ENCODE results near the gene ESPL1. TPM values are rescaled to one million over a fixed set of nuclear protein-coding genes. Genes with fewer than 3 reads are reported as not detected.
"Not testable (repeated sequence)": the region's sequence is repeated elsewhere in the genome, so short reads cannot be mapped to it uniquely, and the experiment has no call there.

ESPL1 gene
- total RNA-seq, 1 donor from 2014 or later, result 6.7 TPM

GRCh38 chr12:53299101-53299453 is 31.0 kb downstream of the ESPL1 start:
- no peak for DNase-seq (ENCODE audit: low read depth, low spot score)

- no peak for DNase-seq (ENCODE audit: low read depth, low spot score)
These were observed 31.5 kb downstream of the ESPL1 start, which contains the start of gene MYG1 for GRCh38 chr12:53299454-53300180. TSS of gene MYG1 (plus strand) at chr12:53299695. CDS start at chr12:53299738, 43 bp downstream.

- DNase-seq (ENCODE audit: low read depth, low spot score), result no peak
These were observed 32.1 kb downstream of the ESPL1 start for GRCh38 chr12:53300187-53300586.

DNA sequence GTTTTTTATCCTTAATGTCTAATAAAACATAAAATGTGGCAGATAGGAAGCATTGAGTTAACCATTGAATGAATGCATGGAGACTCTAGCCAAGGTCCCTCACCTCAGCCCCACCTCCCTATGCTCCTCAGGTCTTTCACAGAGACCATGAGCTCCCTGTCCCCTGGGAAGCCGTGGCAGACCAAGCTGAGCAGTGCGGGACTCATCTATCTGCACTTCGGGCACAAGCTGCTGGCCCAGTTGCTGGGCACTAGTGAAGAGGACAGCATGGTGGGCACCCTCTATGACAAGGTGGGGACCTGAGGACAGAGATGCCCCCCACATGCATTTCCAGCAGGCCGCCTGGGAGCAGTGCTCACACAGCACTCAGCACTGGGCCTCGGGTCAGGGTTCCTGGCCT is 34.8 kb downstream of the ESPL1 start:
- no peak for DNase-seq (ENCODE audit: low read depth, low spot score)

DNA sequence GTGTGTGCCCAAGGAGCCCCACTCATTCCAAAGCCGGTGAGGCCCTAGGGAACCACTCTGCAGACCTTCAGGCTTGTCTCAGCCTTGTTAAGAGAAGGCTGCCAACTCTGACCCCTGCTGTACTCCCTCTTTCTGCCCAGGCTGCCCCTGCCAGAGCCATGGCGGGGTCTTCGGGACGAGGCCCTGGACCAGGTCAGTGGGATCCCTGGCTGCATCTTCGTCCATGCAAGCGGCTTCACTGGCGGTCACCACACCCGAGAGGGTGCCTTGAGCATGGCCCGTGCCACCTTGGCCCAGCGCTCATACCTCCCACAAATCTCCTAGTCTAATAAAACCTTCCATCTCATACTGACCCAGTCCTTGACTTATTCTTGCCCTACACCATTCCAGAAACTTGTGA is 38.7 kb downstream of the ESPL1 start:
- no peak for DNase-seq (ENCODE audit: low read depth, low spot score)

GRCh38 chr12:53308276-53308675 is 40.2 kb downstream of the ESPL1 start:
- DNase-seq (ENCODE audit: low read depth, low spot score), result no peak

- DNase-seq (ENCODE audit: low read depth, low spot score), result no peak
These were observed 45.9 kb downstream of the ESPL1 start for GRCh38 chr12:53313996-53314395.

- no peak for DNase-seq (ENCODE audit: low read depth, low spot score)
These were observed 52.5 kb downstream of the ESPL1 start for GRCh38 chr12:53320352-53321195.

DNA sequence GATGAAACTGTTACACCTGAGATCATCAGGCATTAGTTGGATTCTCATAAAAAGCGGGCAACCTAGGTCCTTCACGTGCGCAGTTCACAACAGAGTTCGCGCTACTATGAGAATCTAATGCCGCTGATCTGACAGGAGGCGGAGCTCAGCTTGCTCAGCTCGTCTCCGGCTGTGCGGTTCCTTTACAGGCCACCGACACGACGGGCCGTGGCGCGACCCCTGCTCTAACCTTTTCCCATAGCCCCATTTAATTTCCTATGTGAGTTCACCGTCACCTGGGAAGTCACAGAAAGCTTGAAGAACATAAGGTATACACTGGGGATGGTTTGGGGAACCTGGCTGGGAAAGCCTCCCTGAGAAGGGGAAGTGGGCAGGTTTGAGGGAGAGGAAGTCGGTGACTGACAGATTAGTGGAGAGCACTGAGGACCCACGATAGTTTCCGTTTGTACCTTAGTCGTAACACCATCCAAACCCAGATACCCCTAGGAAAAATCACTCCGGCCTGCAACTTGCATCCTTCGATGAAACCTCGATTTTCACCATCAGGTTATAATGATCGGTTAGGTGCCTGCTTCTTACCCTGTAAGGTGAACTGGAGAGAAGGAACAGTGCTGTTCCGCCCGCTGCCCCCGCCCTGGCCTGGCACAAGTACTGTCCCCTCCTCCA is 56.1 kb downstream of the ESPL1 start:
- no peak for DNase-seq (ENCODE audit: low read depth, low spot score)

- DNase-seq (ENCODE audit: low read depth, low spot score), result peak; percentile 60
These were observed 56.8 kb downstream of the ESPL1 start for GRCh38 chr12:53324779-53325510.

GRCh38 chr12:53325511-53326061 is 57.5 kb downstream of the ESPL1 start:
- no peak for DNase-seq (ENCODE audit: low read depth, low spot score)

GRCh38 chr12:53326460-53327185 is 58.5 kb downstream of the ESPL1 start:
- no peak for DNase-seq (ENCODE audit: low read depth, low spot score)

- DNase-seq (ENCODE audit: low read depth, low spot score), result no peak
These were observed 59.4 kb downstream of the ESPL1 start for GRCh38 chr12:53327435-53328042.

- no peak for DNase-seq (ENCODE audit: low read depth, low spot score)
These were observed 59.9 kb downstream of the ESPL1 start for GRCh38 chr12:53328043-53328435.

GRCh38 chr12:53330671-53331070 is 62.6 kb downstream of the ESPL1 start:
- DNase-seq (ENCODE audit: low read depth, low spot score), result no peak

DNA sequence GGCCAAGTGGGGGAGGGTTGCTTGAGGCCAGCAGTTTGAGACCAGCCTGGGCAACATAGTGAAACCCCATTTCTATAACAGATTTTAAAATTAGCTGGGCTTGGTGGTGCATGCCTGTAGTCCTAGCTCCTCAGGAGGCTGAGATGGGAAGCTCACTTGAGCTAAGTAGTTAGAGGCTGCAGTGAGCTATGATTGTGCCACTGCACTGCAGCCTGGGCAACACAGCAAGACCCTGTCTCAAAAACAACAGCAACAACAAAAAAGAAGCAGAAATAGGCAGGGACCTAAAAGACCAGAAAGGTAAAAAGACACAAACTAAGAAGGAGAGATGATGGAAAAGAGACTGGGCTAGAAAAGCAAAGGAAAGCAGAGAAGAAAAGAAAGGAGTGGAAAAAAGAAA is 64.2 kb downstream of the ESPL1 start:
- not testable (repeated sequence) for DNase-seq (ENCODE audit: low read depth, low spot score)

GRCh38 chr12:53332744-53333143 is 64.6 kb downstream of the ESPL1 start:
- DNase-seq (ENCODE audit: low read depth, low spot score), result no peak

- no peak for DNase-seq (ENCODE audit: low read depth, low spot score)
These were observed 65.2 kb downstream of the ESPL1 start for GRCh38 chr12:53333289-53333688.

DNA sequence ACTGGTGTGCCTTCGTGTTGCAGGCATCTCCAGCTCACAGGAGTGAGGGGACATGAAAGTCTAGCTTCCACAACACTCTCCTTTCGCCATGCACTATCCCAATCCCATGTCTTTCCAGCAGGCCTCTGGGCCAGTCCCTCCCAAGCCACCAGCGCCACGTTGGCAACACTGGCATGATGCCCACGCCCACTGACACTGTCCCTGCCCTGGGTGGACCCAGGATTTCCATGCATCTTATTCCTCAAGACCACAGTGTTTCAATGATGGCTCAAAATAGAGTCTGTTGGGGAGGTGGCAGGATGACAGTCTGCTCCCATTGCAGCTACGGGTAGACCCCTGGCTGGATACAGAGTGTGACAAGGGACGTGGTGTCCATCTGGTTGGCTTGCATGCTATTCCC is 65.7 kb downstream of the ESPL1 start:
- no peak for DNase-seq (ENCODE audit: low read depth, low spot score)

GRCh38 chr12:53334822-53335221 is 66.7 kb downstream of the ESPL1 start:
- no peak for DNase-seq (ENCODE audit: low read depth, low spot score)
